ENCODE measurements around the gene NKX1-1.

The NKX1-1 gene

GRCh38 chr4:1384675-1385372 is 21.4 kb downstream of the NKX1-1 start:
- Histone ChIP-seq H3K36me3 (ENCODE audit: control insufficient read depth in 1 of 2, insufficient read depth in 2 of 2, low read length in 2 of 2) (peaks cover 3 to 31% of the 10 kb centered on the region in 2 donors), H3K4me1 (ENCODE audit: control insufficient read depth in 1 of 2, insufficient read depth in 2 of 2, low read length in 2 of 2) (no peaks in the 10 kb centered on the region), H3K27me3 (ENCODE audit: control insufficient read depth in 1 of 2, insufficient read depth in 2 of 2, low read length in 2 of 2) (no peaks in the 10 kb centered on the region), H3K27ac (ENCODE audit: low read depth, low read length) (no peak overlapping the region), H3K4me3 (ENCODE audit: low read depth in 1 of 2, low read length in 2 of 2) (no peak overlapping the region), H3K9me3 (ENCODE audit: control insufficient read depth in 1 of 2, low read length in 2 of 2) (peaks cover 7 to 8% of the 10 kb centered on the region in 2 donors), H3K9ac (ENCODE audit: low read depth in 1 of 2, low read length in 2 of 2) (no peak overlapping the region)

DNA sequence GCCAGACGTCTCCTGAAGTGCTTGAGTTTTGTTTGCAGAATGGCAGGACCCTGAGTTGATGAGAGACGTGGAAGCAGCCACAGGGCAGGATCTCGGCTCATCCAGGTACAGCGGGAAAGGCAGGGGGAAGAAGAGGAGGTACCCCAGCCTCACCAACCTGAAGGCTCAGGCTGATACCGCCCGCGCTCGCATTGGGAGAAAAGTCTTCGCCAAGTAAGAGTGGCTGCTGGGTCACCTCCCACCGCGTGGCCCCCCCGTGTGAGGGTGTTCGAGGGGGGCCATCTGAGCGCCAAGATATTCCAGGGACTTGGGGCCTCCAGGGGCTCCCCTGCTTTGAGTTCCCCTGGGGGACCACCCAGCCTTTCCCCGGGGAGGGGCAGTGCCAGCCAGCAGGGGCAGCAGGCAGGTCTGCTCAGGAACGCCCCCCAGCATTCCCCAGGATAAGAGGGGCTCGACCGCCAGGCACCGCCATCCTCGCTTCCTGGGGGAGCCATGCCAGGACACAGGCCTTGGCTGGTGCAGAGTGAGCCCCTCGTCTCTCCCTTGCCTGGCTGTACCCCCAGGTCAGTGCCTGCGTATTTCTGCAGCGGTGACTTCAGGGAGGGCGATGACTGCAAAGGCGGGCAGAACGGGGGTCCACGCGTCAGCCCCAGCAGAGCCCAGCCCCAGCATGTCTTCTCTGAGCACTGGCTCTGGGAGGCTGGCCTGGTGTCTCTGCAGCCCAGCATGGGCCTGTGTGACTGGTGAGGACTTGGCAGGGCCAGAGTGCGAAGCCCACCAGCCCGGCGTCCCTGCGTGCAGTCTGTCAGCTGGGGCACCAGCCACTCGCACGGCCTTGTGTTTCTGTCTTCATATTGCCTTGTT is 22.3 kb downstream of the NKX1-1 start:
- no peaks in the 10 kb centered on the region for H3K4me1 ChIP-seq (ENCODE audit: control insufficient read depth in 1 of 2, insufficient read depth in 2 of 2, low read length in 2 of 2)
- H3K27me3 ChIP-seq (ENCODE audit: control insufficient read depth in 1 of 2, insufficient read depth in 2 of 2, low read length in 2 of 2) = no peaks in the 10 kb centered on the region
- H3K36me3 ChIP-seq (ENCODE audit: control insufficient read depth in 1 of 2, insufficient read depth in 2 of 2, low read length in 2 of 2) = peaks cover 3 to 31% of the 10 kb centered on the region in 2 donors
- H3K9ac ChIP-seq (ENCODE audit: low read depth in 1 of 2, low read length in 2 of 2) = no peak overlapping the region
- peaks cover 6 to 7% of the 10 kb centered on the region in 2 donors for H3K9me3 ChIP-seq (ENCODE audit: control insufficient read depth in 1 of 2, low read length in 2 of 2)
- no peak overlapping the region for H3K27ac ChIP-seq (ENCODE audit: low read depth, low read length)
- H3K4me3 ChIP-seq (ENCODE audit: low read depth in 1 of 2, low read length in 2 of 2) = no peak overlapping the region

DNA sequence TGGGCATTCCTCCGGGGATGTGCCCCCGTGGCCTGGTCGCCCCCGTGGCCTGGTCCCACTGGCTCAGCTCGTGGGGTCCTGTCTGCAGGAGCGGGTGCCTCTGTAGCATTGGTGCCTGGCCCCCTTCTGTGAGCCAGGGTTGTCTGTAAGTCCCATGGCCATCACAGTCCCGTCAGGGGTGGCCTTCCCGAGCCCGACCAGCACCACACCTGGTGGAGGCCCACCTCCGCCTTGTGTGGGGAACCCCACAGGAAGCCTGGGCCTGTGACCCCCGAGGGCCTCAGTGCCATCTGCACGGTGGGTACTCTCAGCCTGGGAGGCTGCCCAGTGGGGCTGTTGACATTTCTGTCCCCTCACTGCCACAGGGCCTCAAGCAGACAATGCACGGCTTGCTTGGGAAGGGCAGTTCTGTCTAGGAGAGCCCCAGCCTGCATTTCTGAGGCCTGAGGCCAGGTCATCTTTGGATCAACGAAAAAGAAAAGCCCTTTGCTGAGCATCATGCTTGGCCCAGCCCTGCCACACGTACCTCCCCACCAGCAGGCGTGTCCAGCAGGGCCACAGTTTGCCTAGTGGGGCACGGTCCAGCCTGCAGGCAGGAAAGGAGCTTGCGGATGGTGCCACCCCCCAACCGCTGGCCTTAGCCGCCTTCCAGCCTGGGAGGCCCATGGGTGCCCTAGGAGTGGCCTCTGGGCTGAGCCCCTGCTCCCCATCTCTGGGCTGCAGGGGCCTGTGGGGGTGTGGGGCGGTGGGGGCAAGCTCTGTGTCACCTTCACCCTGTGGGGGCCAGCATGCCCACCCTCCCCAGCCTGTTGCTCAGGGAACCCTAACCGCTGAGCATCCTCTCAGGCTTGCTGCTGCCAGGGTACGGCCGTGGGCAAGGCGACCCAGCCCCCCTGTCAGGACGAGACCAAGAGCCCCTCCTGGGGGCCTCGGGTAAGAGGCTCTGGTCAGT is 23.2 kb downstream of the NKX1-1 start:
- Histone ChIP-seq H3K36me3 (ENCODE audit: control insufficient read depth in 1 of 2, insufficient read depth in 2 of 2, low read length in 2 of 2) (peaks cover 3 to 27% of the 10 kb centered on the region in 2 donors), H3K9ac (ENCODE audit: low read depth in 1 of 2, low read length in 2 of 2) (no peak overlapping the region), H3K4me1 (ENCODE audit: control insufficient read depth in 1 of 2, insufficient read depth in 2 of 2, low read length in 2 of 2) (no peaks in the 10 kb centered on the region), H3K9me3 (ENCODE audit: control insufficient read depth in 1 of 2, low read length in 2 of 2) (peaks cover 0 to under 1% of the 10 kb centered on the region in 2 donors), H3K27ac (ENCODE audit: low read depth, low read length) (no peak overlapping the region), H3K4me3 (ENCODE audit: low read depth in 1 of 2, low read length in 2 of 2) (no peak overlapping the region), H3K27me3 (ENCODE audit: control insufficient read depth in 1 of 2, insufficient read depth in 2 of 2, low read length in 2 of 2) (no peaks in the 10 kb centered on the region)

DNA sequence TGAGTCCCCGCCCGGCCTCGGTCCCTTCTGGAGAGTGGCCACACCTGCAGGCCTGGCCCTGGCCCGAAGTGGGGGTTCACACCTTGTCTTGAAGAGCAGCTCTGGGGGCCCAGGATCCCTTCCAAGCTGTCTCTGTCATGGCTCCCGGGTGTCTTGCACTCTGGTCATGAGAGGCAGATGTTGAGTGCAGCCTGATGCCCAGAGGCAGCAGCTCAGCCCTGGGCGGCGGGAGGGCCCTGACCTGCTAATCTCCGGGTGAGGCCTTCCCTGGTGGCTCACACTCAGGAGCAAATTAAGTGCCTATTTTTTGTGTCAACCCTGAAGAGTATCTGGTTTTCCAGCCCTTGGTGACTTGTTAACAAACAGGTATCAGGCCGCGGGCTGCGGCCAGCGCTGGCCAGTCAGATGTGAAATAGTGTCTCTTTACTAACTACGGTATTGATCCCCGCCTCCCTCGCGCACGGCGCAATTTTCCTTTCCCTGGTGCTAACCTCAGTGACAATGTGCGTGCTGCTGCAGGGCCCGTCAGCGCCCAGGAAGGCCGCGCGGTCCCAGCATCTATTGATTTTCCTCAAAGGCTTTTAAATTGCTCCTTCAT is 24.2 kb downstream of the NKX1-1 start:
- Histone ChIP-seq H3K27ac (ENCODE audit: low read depth, low read length) (no peak overlapping the region), H3K9ac (ENCODE audit: low read depth in 1 of 2, low read length in 2 of 2) (no peak overlapping the region), H3K27me3 (ENCODE audit: control insufficient read depth in 1 of 2, insufficient read depth in 2 of 2, low read length in 2 of 2) (no peaks in the 10 kb centered on the region), H3K36me3 (ENCODE audit: control insufficient read depth in 1 of 2, insufficient read depth in 2 of 2, low read length in 2 of 2) (peaks cover 3 to 31% of the 10 kb centered on the region in 2 donors), H3K4me3 (ENCODE audit: low read depth in 1 of 2, low read length in 2 of 2) (no peak overlapping the region), H3K9me3 (ENCODE audit: control insufficient read depth in 1 of 2, low read length in 2 of 2) (no peaks in the 10 kb centered on the region), H3K4me1 (ENCODE audit: control insufficient read depth in 1 of 2, insufficient read depth in 2 of 2, low read length in 2 of 2) (no peaks in the 10 kb centered on the region)

- Histone ChIP-seq H3K27ac (ENCODE audit: low read depth, low read length) (no peak overlapping the region), H3K9ac (ENCODE audit: low read depth in 1 of 2, low read length in 2 of 2) (no peak overlapping the region), H3K4me1 (ENCODE audit: control insufficient read depth in 1 of 2, insufficient read depth in 2 of 2, low read length in 2 of 2) (no peaks in the 10 kb centered on the region), H3K27me3 (ENCODE audit: control insufficient read depth in 1 of 2, insufficient read depth in 2 of 2, low read length in 2 of 2) (no peaks in the 10 kb centered on the region), H3K9me3 (ENCODE audit: control insufficient read depth in 1 of 2, low read length in 2 of 2) (no peaks in the 10 kb centered on the region), H3K36me3 (ENCODE audit: control insufficient read depth in 1 of 2, insufficient read depth in 2 of 2, low read length in 2 of 2) (peaks cover 3 to 33% of the 10 kb centered on the region in 2 donors), H3K4me3 (ENCODE audit: low read depth in 1 of 2, low read length in 2 of 2) (no peak overlapping the region)
Observed at GRCh38 chr4:1381181-1381621, 25.0 kb downstream of the NKX1-1 start.

GRCh38 chr4:1380368-1381151 is 25.7 kb downstream of the NKX1-1 start:
- Histone ChIP-seq H3K9ac (ENCODE audit: low read depth in 1 of 2, low read length in 2 of 2) (no peak overlapping the region), H3K36me3 (ENCODE audit: control insufficient read depth in 1 of 2, insufficient read depth in 2 of 2, low read length in 2 of 2) (peaks cover 0 to 28% of the 10 kb centered on the region in 2 donors), H3K4me3 (ENCODE audit: low read depth in 1 of 2, low read length in 2 of 2) (no peak overlapping the region), H3K4me1 (ENCODE audit: control insufficient read depth in 1 of 2, insufficient read depth in 2 of 2, low read length in 2 of 2) (no peaks in the 10 kb centered on the region), H3K27ac (ENCODE audit: low read depth, low read length) (no peak overlapping the region), H3K9me3 (ENCODE audit: control insufficient read depth in 1 of 2, low read length in 2 of 2) (no peaks in the 10 kb centered on the region), H3K27me3 (ENCODE audit: control insufficient read depth in 1 of 2, insufficient read depth in 2 of 2, low read length in 2 of 2) (no peaks in the 10 kb centered on the region)

DNA sequence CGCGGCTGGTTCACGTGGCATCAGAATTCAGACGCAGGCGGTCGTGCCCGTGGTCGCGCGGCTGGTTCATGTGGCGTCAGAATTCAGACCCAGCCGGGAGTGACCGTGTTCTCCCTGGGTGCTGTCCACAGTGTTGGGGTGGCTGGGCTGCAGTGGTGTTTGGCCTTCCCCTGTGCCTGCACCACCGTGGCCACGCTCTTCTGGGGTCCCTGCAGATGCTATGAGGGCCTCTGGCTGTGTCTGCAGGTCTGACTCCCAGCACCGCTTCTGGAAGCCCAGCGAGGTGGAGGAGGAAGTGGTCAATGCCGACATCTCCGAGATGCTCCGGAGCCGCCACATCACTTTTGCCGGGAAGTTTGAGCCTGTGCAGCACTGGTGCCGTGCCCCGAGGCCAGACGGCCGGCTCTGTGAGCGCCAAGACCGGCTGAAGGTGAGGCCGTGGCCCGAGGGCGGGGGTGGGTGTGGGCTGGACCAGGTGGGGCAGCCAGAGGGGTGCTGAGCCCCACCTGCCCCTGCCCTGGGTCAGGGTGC is 26.4 kb downstream of the NKX1-1 start:
- Histone ChIP-seq H3K27me3 (ENCODE audit: control insufficient read depth in 1 of 2, insufficient read depth in 2 of 2, low read length in 2 of 2) (no peaks in the 10 kb centered on the region), H3K9me3 (ENCODE audit: control insufficient read depth in 1 of 2, low read length in 2 of 2) (no peaks in the 10 kb centered on the region), H3K36me3 (ENCODE audit: control insufficient read depth in 1 of 2, insufficient read depth in 2 of 2, low read length in 2 of 2) (peaks cover 0 to 32% of the 10 kb centered on the region in 2 donors), H3K9ac (ENCODE audit: low read depth in 1 of 2, low read length in 2 of 2) (no peak overlapping the region), H3K27ac (ENCODE audit: low read depth, low read length) (no peak overlapping the region), H3K4me3 (ENCODE audit: low read depth in 1 of 2, low read length in 2 of 2) (no peak overlapping the region), H3K4me1 (ENCODE audit: control insufficient read depth in 1 of 2, insufficient read depth in 2 of 2, low read length in 2 of 2) (no peaks in the 10 kb centered on the region)

- Histone ChIP-seq H3K4me3 (ENCODE audit: low read depth in 1 of 2, low read length in 2 of 2) (no peak overlapping the region), H3K27ac (ENCODE audit: low read depth, low read length) (no peak overlapping the region), H3K36me3 (ENCODE audit: control insufficient read depth in 1 of 2, insufficient read depth in 2 of 2, low read length in 2 of 2) (peaks cover 0 to 34% of the 10 kb centered on the region in 2 donors), H3K9me3 (ENCODE audit: control insufficient read depth in 1 of 2, low read length in 2 of 2) (no peaks in the 10 kb centered on the region), H3K9ac (ENCODE audit: low read depth in 1 of 2, low read length in 2 of 2) (no peak overlapping the region), H3K4me1 (ENCODE audit: control insufficient read depth in 1 of 2, insufficient read depth in 2 of 2, low read length in 2 of 2) (no peaks in the 10 kb centered on the region), H3K27me3 (ENCODE audit: control insufficient read depth in 1 of 2, insufficient read depth in 2 of 2, low read length in 2 of 2) (no peaks in the 10 kb centered on the region)
Observed at GRCh38 chr4:1379351-1379781, 26.9 kb downstream of the NKX1-1 start.

Measured in duodenal mucosa (tissue), 2 donors.